GM19328 (cell line): Measurements from ENCODE around the gene CMIP.

Experiments
- ATAC-seq: cut with Tn5 transposase; IDR thresholded peaks from one replicate; pipeline ENCODE4 v1.9.1; 2021; ENCODE audit warnings: mild to moderate bottlenecking, moderate library complexity; ENCODE audit not compliant: unreplicated experiment

Gene CMIP

DNA sequence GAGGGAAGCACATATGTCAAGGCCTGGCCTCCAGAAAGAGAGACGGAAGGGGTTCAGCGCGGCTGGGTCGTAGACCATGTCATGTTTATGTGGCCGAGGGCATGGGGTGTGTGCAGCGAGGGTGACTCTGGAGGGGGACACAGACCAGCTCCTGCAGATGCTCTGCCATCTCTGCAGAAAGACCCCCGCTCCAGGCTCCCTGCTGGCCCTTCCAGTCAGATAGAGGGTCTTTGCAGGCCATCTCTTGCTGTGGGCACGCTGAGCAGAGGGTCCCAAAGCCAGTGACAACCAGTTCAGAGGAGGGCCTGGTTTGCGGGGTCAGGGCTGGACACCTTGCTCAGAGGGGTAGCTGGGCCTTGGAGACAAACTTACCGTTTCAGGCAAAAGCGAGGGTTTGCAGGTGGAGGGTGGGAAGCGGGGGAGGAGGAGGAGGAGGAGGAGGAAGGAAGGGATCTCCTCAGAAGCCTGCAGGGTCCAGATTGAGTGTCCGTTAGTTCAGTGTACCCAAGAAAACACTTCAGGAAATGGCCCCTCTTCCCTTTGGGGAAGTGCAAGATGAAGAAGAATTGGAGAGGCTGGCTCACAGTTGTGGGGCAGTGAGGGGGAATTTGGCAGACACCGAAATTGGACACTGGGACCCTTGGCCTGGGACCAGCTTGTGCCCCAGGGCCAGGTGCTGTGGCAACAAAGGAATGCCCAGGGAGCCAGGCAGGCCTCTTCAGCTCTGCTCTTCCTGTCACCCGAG, 102.8 kb downstream of the CMIP start:
- ATAC-seq: no peak

DNA sequence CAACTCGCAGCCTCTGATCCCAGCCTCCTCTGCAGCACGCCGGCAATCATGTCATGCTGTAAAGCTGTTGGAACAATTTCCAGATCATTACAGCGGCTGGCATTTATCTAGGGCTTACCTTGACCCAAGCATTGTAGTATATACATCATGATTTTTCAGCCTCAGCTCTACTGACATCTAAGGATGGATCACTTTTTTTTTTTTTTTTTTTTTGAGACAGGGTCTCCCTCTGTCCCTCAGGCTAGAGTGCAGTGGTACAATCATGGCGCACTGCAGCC, 103.3 kb downstream of the CMIP start:
- no peak for ATAC-seq

DNA sequence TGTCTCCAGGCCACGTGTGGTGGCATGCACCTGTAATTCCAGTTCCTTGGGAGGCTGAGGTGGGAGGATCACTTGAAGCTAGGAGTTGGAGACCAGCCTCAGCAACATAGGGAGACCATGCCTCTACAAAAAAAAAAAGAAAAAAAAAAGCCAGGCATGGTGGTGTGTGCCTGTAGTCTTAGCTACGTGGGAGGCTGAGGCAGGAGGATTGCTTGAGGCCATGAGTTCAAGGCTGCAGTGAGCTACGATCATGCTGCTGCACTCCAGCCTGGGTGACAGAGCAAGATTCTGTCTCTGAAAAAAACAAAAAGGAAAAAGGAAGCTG, 103.9 kb downstream of the CMIP start:
- no peak for ATAC-seq

DNA sequence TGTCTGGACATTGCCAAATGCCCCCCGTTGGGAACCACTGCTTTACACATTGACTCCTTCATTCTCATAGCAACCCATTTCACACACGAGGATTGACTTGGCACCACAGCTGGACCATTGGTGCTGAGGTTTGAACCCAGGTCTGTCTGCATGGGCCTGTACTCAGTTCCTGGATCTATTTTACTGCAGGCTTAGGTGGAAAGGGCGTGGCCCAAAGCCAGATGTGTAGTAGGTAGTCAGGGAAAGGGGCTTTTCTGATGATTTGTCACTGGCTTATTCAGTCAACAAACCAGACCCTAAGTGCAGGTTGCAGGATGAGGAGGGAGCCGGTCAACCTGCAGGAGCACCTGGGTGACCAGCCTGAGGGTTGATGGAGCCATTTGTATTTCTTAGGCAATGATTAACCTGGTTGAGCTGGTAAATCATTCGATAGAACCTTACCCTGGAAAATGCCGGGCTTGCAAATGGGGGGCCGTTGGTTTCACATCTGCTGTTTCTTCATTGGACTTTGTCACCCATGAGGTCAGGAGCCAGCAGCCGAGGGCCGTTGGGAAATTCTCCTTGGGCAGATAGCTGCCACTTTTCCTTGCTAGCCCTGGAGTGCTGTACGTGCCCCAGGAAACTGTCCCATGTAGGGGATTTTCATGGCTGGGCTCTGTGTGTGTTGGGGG, 104.4 kb downstream of the CMIP start:
- no peak for ATAC-seq

DNA sequence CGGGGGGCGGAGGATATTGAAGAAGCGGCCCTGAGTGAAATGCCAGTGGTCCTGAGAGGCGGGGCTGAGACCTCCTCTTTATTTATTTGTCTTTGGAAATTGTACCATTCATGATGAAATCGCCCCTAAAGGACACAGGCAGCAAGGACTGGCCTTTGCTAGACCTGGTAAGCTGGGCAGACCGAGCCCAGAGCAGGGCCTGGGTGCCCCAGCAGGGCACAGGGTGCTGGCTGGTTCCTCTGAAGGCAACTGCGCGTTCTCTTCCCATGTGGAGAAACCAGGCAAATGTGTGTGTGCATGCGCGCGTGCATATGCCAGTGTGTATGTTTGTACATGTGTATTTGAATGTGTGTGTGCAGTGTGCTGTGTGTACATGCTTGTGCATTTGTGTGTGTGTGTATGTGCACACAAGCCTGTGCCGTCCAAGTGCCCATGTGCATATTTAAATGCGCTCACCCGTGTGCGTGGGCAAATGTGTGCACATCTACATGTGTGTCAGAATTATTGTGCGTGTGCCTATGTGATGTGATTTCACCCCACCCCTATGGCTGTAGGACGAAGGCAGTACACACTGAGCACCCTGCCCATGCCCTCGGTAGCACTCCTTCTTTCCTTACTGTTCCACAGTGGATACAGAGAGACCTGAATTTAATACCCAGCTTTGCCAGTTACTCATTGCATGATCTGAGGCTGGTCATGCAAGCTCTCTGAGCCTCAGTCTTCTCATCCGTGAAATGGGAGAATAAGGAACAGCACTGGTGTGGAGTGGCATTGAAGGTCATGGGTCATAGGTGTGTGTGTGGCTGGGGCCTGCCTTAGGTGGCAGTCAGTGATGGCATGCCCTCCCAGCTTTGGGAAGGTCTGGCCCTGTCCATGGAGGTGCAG, 105.2 kb downstream of the CMIP start:
- no peak for ATAC-seq

DNA sequence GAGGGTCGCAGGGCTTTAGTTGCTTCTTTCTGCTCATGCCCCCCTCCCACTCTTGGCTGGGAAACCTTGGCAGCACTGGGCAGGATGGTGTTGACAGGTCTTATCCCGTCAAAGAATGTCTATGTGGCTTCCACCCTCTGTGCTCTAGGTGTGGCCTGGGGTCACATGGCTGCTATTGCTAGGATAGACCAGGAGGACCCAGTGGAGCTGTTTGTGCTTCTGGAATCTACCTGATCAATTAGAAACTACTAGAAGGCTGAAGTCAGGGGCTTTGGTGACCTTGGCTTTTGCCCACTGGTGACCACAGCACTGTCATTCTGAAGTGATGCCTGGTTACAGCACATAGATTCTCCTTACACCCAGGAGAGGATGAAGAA, 105.8 kb downstream of the CMIP start:
- ATAC-seq: no peak

DNA sequence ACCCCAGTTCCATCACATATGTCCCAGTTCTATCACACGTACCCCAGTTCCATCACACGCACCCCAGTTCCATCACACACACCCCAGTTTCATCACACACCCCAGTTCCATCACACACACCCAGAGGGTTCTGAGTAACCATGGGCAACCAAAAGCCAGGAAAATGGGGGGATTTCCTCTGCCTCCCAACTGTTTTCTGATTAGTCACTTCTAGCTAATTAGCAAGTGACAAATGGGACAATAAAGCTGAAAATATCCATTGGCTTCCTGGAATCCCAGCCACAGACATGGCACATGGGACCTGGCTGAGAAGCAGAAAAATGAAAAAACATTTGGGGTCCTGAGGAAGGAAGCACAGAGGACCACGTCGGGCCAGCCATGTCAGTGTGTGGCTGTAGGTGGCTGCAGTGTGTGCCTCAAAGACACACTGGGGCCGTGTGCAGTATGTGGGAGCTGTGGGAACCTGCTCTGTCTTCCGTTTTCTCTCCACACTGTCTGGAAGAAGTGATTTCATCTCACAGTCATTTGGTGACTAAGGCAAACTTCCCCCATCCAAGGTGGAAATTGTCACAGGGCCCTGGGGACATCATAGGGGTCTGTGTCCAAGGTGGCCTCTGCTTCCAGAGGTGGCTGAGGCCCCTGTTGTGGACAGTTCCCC, 106.7 kb downstream of the CMIP start:
- no peak for ATAC-seq

DNA sequence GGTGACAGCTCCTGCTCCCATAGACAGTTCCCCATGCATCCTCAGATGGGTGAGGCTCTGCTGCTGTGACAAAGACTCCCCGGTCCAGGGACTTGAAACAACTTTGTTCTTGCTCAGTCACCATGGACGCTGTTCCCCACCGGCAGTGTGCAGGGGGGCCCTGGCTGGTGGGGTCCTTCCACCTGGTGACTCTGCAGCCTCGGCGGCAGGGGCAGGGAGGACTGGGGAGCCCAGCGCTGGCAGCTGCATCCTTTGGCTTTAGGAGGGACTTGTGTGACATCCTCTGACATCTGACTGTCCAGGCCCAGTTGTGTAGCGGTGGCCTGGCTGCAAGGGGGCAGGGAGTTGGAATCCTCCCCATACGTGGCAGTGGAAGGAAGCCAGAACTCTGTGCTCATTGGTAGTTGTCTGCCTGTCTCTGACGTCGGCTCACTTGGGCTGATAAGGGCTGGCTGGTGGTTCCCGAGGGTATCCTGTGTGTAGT, 107.3 kb downstream of the CMIP start:
- ATAC-seq: no peak

DNA sequence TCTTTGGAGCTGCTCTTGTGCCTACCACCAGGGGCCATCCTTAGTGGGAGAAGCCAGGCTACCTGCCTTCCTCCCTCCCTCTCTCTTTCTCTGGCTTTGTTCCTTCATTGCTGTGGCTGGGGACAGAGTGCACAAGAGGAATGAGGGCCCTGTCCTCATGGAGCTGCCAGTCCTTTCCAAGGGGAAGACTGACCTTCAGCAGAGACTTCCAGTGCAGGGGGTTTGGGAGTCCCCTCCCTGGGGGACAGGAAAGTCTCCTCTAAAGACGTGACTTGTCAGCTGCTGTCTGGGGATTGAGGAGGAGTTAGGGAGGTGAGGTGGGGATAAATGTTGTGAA, 108.1 kb downstream of the CMIP start:
- ATAC-seq: no peak

DNA sequence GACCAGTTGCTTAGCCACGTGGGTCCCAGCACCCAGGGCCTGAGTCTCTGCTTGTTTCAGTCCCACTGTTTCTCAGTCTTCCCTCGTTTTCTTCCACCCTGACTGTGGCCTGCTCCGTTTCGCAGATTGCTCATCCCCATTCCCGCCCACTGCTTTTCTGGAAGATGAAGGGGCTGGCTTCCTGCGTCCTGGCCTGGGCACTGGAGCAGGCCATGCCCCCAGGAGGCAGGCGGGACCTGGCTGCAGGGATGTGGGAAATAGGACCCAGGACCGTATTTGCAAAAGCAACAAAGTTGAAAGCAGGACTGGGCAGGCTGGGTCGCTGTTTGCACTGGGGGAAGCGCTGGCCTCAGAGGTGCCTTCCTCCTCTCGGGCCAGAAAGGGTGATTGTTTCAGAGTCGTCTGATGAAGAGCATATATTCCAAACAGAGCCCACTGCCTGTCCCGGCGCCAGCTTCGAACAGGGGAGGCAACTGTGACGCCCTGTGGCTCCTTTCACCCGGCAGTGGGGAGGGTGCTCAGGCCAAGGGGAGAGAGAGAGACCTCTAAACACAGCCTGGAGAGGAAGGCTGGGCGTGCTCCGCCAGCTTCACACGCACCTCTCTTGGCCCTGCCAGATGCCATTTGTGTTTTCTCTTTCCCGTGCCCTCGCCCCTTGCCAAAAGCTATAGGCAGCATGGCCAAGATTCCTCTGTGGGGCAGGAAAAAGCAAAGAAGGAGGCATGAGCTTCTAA, 108.6 kb downstream of the CMIP start:
- ATAC-seq: no peak

DNA sequence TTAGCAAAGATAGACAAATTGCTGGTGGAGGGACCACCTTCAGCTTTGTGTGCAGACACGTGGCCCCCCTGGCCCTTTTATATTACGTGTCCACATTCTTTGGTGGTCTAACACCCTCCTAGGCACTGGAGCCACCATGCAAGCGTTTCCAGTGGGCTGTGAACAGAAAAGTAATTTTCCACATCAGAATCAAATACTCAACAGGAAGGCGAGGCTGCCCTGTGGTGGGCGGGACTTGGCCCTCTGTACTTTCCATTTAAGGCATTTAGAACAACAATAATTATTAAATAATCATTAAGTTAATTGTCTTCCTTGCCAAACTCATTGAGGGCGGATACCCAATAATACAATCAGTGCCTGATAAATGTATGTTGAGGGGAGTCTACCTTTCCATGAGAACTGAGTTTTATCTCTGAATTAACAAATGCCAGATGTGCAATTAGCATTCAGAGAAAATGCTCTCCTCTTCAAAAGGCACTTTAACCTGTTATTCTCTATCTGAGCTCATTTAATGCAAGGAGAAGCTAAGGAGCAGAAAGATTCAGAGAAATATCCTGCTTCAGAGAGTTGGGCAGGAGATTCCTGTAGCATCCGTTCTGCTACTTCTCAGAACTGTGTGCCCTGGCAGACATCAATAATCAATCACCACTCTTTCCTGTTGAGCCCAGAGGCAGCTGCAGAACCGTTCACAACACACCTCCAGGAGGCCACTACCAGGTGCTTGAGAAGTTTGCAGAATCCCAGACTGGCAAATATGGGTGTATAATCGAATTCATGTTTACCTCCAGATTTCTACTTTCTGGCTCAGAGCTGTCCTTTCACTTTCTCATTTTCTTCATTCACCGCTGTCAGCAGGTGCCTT, 109.4 kb downstream of the CMIP start:
- no peak for ATAC-seq

DNA sequence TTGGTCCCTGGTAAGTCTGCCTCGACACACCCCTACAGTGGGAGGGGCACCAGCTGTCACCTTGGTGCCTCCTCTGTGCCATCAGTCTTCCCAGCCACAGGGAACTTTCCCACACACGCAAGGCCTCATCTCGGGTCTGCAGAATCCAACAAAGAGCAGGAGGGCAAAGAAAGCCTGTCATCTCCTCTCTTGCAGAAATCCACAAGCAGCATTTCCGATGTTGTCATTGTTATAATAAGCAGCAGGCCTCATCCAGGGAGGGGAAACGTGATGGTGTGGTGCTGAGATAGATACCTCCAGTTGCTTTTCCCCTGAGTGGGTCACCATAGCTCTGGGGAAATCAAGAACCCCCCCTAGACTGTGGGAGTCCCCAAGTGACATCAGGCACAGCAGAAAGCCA, 110.4 kb downstream of the CMIP start:
- ATAC-seq: no peak

DNA sequence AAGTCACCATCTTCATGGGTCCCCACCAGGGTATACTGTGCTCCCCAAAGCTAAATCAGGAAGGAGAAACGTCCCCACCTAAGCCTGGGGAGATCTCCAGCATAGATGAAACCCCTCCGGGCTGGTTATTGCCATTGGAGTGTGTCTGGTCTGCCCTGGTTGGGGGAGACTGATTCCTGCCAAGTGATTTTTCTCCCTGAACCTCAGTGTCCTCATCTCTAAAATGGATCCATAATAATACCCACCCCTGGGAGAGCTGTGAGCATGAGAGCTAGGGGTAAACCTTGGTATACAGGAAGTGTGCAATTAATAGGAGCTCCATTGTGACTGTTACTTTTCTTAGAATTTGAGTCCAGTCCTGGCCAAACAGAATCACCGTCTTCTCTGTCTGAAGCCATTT, 111.1 kb downstream of the CMIP start:
- no peak for ATAC-seq

DNA sequence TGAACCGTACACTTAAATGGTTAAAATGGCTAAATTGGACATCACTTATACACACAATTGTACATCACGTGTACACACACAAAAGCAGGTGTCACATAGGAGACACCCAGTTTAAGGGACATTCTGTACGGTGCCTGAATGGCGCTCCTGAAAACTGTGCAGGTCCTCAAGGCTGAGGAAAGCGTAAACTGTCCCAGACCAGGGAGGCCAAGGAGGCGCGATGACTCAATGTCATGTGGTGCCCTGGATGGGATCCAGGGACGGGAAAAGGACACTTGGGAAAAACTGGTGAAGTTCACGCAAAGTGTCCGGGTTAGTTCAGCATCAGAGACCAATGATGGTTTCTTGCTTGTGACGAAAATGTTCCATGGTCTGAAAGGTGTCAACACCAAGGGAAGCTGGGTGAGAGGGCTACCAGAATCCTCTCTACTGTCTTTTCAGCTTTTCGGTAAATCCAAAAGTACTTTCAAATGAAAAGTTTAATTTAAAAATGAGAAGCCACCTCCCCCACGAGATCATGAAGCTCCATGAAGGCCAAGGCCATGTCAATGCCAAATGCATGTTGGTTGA, 112.2 kb downstream of the CMIP start:
- ATAC-seq: no peak

DNA sequence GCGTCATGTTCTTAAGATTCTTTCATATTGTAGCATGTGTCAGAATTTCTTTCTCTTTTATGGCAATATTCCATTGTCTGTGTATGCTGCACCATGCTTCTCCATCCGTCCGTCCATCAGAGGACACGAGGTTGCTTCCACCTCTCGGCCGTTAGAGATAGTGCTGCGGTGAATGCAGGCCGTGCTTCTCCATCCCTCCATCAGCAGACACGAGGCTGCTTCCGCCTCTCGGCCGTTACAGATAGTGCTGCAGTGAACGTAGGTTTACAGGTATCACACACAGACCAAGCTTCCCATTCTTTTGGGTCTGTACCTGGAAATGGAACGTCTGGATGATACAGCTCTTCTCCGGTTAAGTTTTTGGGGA, 113.5 kb downstream of the CMIP start:
- ATAC-seq: no peak

DNA sequence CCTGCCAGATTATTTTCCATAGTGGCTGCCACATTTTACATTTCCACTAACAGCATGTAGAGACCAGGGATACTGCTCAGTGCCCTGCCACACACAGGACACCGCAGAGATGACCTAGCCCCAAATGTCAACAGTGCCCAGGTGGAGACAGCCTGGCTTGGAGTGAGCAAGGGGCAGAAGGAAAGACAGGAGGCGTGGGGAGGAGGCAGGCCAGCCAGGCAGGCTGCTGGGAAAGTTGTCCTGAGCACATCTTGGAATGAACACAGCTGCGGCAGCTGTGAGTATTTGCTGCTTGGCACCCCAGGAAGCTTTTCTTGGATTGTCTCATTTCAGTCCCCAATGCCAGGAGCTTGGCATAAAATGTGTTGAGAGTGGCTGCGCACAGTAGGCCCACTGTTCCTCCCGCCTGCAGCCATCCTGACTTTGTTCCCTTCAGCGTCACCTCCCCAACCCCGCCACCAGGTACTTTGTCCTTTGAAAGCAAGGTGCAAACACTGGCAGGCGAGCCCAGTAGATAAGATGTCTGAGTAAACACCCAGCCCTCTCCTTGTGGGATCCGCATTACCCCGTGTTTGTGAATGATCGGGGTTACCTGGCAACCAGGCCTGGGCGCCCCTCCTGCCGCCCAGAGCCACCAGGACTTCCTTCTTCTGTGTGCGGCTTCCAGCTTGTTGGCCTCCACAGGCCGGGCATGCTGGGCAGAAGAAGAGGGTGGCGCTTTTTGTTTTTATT, 114.0 kb downstream of the CMIP start:
- no peak for ATAC-seq

DNA sequence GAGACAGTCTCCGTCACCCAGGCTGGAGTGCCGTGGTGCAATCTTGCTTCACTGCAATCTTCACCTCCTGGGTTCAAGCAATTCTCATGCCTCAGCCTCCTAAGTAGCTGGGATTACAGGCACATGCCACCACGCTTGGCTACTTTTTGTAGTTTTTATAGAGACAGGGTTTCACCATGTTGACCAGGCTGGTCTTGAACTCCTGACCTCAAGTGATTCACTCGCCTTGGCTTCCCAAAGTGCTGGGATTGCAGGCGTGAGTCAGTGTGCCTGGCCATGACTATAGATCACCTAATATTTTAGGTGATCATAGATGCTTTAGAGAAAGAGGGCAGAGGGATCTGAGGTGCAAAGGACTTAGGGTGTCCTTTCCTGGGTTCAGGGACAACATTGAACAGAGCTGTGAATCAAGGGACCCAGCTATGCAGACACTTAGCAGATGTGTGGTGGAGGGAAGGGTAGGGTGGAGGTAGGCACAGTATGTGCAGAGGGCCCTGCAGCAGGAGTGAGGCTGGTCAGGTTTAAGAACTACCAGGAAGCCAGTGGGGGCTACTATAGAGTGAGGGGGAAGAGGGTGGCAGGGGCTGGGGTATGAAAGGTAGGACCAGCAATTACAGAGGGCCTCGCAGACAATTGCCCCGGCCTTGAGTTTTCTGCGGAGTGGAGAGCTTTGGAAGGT, 116.5 kb downstream of the CMIP start:
- no peak for ATAC-seq

DNA sequence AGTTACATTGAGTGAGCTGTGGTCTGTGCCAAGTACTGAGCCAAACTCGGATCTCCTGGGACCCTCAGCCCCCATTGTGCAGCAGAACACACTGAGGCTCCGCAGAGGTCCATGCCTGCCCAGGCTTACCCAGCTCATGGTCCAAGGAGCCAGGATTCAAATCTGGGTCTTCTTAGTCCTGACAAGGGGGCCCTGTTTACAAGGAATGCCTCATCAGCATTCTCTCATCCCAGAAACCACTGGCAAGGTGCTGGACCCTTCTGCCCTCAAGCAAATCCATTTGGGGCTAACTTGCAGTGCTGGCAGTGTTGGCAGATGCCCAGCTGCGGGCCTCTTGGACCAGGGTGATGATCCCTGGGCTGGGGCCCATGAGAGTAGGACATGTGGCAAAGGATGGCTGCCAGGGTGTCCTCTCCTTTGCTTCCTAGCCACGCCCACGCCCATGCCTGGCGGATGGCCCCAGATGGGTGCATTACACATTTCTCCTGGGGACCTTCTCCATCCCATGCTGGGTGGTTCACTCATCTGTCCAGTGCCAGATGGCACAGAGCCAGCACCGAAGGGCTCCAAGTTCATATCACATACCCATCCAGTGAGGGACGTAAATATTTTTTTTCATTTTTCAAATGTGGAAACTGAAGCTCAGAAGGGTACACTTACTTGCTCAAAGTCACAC, 117.7 kb downstream of the CMIP start:
- ATAC-seq: no peak
